SHP77 treated with DMSO at 0.1 percent for 48 hours (cell line): ENCODE results near the gene IL4.
"Not testable (repeated sequence)": the region's sequence is repeated elsewhere in the genome, so short reads cannot be mapped to it uniquely, and the experiment has no call there.

Experiments used
- DNase-seq: peaks from one replicate; lab custom pipeline; 2025; lab: John Stamatoyannopoulos, UW

Gene IL4

DNA sequence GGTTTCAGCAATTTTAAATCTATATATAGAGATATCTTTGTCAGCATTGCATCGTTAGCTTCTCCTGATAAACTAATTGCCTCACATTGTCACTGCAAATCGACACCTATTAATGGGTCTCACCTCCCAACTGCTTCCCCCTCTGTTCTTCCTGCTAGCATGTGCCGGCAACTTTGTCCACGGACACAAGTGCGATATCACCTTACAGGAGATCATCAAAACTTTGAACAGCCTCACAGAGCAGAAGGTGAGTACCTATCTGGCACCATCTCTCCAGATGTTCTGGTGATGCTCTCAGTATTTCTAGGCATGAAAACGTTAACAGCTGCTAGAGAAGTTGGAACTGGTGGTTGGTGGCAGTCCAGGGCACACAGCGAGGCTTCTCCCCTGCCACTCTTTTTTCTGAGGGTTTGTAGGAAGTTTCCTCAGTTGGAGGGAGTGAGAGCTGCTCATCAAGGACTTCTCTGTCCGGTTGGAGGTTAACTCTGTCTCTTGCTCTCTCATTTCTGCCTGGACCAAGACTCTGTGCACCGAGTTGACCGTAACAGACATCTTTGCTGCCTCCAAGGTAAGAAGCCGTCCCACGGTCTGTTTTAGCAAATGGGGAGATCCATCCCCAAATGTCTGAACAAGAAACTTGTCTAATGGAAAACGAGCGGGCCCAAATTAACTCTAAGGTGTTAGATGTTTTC, at the start of gene IL4:
Gene IL4, plus strand, starts transcription at position 51 of the 692 bp plus-strand sequence. Its CDS starts 62 bp downstream, at position 113.
- no peak for DNase-seq

DNA sequence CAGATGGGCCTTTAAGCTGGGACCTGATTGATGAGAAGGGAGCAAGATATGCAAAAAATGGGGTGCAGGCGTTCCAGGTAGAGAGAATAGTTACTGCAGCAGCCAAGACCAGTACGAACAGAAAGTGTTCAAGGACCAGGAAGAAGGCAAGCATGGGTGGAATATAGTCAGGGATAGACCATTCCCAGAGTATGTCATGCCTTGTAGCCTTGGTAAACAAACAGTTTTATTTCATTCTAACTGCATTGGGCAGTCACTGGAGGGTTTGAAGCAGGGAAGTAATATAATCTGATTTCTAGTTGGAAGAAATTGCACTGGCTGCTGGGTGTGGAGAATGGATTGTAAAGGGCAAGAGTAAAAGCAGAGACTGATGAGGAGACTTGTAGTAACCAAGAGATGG, 46.3 kb upstream of the IL4 start:
- DNase-seq: no peak

DNA sequence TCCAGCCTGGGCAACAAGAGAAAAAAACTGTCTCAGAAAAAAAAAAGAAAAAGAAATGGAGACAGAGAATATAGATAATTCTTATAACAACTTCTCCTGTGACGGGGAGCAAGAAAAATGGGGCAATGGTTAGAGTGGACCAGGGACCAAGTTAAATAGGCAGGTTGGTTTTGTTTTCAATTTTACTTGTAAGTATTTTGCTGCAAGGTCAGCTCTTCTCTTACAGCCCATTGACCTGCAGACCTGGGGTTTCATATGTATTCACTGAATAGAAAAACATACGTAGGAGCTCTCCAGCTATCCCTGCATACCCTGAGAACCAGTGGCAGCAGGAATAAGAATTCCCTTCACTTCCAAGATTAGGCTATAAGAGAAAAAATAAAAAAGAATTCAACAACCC, 45.0 kb upstream of the IL4 start:
- no peak for DNase-seq

DNA sequence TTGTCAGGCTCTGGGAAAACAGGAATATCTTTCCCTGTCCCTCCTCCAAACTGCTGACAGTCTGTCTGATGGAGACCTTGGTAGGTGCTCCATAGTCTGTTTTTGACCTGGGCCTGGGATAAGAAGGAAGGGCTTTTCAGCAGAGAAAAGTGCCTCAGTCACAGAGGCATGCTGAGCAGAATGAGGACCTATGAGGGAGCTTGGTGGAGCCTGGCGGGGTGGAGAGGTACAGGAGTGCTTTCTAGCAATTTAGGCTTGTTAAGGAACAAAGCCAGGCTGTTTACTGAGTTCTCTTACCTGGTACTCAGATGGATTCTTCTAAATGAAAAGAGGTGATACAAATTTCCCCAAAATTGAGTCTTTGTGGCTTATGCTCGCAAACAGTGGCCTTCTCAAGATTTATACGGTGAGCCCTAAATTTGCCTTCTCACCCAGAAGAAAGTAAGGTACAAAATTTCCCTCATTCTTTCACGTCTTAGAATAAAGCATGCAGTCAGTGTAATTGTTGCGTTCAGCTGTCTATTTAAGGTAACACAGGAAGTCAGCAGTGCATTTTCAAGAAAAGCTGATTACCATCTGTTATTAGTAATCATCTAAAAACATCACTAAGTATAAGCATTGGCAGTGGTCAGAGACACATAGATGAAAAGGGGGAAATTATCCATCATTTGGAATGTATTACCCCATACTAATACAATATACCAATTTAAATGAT, 44.4 kb upstream of the IL4 start:
- no peak for DNase-seq

DNA sequence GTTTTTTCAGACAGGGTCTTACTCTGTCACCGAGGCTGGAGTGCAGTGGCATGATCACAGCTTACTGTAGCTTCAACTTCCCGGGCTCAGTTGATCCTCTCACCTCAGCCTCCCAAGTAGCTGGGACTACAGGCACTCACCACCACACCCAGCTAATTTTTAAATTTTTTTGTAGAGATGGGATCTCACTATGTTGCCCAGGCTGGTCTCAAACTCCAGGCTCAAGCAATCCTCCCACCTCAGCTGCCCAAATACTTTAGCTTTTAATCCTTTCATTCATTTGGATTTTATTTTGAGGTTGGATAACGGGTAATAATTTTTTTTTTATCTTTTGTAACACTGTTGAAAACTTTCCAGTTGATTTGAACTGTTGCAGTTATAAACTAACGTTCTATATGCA, 40.2 kb upstream of the IL4 start:
- DNase-seq: not testable (repeated sequence)

DNA sequence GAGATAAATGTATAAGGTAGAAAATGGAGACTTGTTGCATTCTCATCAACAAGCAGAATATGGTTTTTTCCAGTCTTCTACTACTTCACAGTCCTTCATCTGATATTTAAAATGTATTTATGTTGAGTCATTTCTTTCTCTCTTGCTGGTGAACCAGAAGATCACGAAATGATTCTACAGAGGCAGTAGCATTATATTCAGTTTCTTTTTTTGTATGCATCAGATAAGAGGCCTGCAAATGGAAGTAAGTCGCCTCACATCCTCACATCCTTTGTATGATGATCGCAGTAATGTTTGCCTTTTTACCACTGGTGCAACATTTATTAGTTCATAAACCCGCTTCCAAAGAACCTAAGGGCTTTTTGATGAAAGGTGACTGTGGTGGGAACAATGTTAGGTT, 37.9 kb upstream of the IL4 start:
- DNase-seq: no peak

DNA sequence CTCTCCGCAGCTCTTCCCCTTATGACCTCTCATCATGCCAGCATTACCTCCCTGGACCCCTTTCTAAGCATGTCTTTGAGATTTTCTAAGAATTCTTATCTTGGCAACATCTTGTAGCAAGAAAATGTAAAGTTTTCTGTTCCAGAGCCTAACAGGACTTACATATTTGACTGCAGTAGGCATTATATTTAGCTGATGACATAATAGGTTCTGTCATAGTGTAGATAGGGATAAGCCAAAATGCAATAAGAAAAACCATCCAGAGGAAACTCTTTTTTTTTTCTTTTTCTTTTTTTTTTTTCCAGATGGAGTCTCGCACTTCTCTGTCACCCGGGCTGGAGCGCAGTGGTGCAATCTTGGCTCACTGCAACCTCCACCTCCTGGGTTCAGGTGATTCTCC, 36.5 kb upstream of the IL4 start:
- DNase-seq: no peak

DNA sequence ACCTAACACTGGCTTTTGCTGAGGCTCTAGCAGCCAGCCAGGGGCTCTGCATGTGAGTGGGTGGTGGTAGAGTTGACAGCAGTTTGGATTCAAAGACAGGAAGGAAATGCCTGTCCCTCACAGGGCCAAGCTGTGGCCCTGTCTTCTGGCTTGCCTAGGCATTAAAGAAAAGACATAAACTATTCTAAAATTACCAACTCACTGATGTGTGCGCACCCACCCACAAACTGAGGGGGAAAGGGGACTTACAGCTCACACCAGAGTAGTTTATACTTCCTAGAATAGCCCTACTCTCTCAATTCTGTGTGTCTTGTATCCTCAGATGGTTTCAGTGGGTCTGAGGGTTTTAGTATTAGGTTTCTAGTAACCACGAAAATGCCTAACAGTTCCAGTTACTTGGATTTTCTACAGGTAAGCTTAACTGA, 34.1 kb upstream of the IL4 start:
- no peak for DNase-seq

DNA sequence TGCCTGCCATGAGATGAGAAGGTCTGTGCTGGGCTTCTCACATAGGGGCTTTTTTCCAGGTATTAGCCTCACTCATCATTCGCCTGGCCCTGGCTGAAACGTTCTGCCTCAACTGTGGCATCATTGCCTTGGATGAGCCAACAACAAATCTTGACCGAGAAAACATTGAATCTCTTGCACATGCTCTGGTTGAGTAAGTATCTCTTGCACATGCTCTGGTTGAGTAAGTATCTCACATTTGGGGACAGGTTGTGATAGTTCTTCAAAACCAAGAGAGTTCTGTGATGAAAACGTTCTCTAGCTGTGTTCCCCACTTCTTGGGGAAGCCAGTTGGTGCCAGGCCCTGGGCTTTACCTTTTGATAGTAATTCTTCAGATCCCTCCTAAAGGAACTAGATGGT, 33.2 kb upstream of the IL4 start:
- DNase-seq: no peak

DNA sequence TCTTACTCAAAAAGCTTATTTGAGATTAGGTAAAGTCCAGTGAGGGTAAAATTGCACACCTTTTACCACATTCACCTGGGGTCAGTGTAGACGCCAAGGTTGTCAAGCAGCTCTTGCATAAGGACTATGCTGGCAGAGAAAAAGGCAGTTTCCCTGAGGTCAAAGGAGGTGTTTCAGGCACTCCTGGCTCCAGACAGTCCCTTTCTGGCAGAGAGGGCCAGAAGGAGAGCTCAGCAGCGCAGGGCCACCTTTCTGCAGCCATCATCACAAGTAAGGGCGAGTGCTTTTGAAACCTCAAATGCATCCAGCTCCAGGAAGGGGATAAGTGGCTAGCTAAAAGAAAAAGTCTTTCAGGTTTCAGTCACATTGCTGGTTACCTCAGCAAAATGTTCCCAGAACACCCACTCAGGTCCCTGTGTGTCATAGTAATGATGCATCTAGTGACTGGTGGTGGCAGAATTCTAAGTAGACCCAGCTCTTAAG, 32.5 kb upstream of the IL4 start:
- no peak for DNase-seq

DNA sequence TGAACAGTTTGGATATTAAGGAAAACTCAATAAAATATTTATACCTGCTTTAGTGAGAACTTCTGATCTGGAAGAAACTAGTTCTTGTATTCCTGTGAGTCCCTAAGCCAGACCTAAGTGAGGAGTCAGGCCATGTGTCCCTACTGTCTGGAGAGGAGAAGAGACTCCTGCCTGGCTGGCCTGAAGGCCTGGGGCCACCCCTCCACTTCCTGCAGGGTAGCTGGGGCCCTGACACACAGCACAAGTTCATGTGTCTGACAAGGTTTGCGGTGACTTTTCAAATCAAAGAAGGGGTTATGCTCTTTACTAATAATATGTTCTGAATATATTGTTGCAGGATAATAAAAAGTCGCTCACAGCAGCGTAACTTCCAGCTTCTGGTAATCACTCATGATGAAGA, 31.9 kb upstream of the IL4 start:
- no peak for DNase-seq

DNA sequence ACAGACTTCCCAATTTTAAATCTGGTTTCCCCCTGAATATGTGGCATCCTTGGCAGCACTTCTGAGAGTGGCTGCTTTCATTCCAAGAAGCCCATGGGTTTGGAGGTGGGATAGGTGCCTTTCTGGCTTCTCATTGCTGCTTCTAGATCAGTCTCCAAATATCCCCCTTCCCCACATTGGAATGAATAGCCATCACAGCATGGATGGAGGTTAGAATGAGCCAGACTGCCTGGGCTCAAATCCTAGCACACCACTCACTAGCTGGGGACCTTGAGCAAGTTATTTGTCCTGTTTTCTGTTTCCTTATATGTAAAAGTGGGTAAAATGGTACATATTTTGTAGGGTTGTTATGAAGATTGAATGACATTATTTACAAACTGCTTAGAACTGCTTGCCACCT, 29.6 kb upstream of the IL4 start:
- DNase-seq: no peak

DNA sequence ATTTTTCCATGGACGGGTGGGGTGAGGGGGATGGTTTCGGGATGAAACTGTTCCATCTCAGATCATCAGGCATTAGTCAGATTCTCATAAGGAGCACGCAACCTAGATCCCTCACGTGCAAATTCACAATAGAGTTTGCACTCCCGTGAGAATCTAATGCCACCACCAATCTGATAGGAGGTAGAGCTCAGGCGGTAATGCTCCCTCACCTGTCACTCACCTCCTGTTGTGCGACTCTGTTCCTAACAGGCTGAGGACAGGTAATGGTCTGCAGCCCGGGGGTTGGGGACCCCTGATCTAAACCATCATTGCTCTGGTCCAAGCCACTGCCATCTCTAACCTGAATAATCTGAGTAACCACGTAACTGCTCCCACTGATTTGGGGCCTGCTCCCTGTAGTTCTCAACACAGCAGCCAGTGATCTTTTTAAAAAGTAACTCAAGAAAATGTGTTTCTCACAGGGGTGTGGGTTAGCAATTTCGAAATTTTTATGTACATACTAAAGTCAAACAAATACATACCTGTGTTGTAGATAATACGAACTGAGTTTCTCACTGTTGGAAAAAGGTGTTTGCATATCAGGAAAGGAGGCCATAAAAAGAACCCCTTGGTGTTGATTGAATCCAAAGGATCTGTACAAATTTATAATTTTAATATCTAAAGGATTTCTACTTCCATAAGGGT, 27.1 kb upstream of the IL4 start:
- no peak for DNase-seq

DNA sequence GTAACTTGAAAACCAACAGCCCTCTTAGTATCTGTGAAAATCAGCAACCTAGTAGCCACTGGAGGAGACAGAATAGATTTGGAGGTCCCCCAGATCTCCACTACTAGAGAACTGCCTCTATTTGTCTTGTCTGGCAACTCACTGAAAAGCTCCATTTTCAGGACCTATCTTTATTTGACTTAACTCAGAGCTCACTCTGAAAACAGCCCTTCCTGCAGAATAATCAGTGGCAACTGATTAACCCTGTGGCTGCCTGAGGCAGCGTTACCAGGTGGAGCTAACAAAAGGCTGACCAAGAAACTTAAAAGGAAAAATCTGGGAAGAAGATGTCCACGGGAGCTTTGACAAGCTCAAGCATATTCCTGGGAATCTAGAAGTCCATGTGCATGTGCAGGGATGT, 26.3 kb upstream of the IL4 start:
- no peak for DNase-seq

DNA sequence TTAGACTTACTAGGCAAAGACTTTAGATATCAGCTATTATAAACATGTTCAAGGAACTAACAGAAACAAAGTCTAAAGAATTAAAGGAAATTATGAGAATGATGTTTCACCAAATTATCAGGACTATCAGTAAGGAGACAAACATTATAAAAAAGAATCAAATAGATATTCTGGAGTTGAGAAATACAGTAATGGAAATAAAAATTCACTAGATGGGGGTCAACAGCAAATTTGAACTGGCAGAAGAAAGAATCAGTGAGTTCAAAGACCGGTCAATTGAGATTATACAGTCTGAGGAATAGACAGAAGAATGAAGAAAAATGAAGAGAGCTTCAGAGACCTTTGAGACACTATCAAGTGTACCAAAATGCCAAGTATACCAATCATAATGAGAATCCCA, 25.4 kb upstream of the IL4 start:
- no peak for DNase-seq

DNA sequence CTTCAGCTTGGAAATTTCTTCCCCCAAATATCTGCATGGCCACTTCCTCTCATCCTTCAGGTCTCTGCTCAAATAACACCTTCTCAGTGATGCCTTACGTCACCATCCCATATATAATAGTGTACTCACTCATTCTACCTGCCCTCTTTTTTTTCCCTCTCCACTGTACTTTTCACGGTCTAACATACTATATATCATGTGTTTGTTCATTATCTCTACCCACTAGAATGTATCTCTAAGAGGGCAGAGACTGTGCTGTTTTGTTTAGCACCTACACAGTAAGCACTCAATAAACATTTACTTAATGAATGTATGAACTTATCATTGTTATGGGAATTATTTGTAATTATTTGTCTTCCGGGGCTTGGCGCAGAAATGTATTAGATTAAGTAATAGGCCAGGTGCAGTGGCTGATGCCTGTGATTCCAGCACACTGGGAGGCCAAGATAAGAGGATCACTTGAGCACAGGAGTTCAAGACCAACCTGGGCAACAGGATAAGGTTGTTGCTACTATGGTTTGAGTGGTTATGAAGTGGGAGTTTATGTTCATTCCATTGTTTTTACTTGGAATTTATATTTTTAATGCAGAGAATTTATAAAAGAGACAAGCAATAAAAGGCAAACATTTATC, 21.8 kb upstream of the IL4 start:
- DNase-seq: no peak

DNA sequence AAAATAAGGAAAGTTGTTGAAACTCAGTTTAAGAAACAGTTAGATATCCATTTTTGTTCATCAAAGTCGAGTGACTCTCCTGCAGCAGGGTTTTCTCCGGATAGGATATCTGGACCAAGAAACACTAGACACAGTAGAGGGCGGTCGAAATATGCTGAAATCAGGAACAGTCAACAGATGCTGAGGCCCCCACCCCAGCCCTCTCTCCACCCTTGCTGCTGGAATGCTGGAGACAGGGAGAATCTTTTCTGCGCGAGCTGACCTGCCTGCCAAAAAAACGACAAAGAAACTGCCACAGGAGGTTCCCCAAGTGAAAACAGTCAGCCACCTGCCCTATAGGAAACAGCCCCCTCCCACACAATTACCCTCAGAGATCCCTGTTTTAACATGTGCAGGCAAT, 20.1 kb upstream of the IL4 start:
- no peak for DNase-seq

DNA sequence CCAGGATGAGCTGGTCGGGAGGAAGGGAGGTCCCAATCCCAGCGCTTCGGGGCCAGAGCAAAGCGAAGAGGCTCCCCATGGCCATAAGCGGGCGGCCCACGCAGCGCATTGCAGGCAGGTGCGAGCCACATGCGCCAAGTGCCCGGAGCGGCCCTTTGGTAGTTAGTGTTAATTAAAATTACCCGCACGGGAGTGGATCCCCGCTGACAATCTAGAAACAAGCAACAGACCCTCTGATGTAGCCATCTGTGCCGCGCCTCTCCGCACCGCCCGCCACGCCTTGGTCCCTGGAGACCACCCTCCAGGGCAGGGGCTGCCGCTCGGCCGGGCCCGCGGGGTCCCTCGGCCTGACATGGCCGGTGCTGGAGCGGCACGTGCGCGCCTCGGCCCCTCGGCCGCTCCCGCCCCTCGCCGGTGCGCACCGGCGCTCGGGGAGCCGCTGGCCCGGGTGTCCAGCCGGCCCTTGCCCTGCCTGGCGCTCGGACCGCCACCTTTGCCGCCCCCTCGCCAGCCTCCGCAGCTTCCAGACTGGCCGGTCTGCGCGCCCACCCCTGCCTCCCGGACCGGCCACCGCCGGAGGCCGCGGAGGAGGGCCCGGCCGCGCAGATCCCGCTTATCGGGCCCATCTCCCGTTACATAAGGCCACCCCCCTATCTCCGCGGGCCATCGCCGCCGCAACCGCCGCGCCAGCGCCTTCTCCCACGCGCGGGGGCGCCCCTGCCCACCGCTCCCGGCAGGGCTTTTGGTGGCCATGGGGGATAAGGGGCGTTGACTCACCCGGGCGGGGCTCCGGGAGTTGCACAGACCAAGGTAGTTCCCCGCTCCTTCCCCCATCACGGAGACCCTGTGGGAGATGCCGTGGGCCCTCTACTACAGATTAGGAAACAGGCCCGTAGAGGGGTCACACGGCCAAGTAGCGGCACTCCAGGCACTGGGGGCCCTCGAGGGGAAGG, 17.7 kb upstream of the IL4 start:
- DNase-seq: no peak

DNA sequence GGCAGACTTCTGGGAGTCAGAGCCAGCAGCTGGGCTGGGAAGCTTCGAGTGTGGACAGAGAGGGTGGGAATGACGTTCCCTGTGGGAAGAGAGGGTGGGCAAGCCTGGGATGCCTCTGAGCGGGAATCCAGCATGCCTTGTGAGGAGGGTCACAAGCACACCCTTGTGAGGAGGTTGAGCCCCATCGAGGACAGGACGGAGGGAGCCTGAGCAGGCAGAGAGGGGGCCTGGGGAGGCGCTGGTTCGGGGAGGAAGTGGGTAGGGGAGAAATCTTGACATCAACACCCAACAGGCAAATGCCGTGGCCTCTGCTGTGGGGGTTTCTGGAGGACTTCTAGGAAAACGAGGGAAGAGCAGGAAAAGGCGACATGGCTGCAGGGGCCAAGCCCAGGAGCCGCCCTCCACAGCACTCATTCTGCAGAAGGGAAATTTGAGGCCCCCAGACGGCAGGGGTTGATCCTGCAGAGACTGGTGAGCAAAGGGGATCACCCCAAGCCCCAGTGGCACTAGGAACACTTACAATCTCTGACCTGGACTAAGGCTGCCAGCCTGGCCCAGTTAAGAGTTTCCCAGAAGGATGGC, 16.9 kb upstream of the IL4 start:
- no peak for DNase-seq

DNA sequence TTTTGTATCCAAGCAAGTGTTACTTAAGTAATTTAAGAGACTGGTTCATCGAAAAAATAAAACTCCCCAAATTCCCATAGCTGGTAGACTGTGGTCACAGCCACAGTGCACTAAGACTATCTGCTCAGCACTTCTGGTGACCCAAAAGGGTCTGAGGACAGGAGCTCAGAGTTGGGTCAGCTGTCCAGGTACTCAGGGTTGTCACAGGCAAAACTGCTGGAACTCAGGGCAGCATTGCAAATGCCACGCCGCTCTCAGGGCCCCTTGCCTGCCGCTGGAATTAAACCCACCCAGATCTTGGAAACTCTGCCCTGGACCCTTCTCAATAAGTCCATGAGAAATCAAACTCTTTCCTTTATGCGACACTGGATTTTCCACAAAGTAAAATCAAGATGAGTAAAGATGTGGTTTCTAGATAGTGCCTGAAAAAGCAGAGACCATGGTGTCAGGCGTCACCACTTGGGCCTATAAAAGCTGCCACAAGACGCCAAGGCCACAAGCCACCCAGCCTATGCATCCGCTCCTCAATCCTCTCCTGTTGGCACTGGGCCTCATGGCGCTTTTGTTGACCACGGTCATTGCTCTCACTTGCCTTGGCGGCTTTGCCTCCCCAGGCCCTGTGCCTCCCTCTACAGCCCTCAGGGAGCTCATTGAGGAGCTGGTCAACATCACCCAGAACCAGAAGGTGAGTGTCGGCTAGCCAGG, 16.0 kb upstream of the IL4 start, which contains the start of gene IL13:
Gene IL13, plus strand, starts transcription at position 498 of the 705 bp plus-strand sequence. Its CDS starts 14 bp downstream, at position 512.
- no peak for DNase-seq
